ENCODE results near the gene AUTS2.

DNA sequence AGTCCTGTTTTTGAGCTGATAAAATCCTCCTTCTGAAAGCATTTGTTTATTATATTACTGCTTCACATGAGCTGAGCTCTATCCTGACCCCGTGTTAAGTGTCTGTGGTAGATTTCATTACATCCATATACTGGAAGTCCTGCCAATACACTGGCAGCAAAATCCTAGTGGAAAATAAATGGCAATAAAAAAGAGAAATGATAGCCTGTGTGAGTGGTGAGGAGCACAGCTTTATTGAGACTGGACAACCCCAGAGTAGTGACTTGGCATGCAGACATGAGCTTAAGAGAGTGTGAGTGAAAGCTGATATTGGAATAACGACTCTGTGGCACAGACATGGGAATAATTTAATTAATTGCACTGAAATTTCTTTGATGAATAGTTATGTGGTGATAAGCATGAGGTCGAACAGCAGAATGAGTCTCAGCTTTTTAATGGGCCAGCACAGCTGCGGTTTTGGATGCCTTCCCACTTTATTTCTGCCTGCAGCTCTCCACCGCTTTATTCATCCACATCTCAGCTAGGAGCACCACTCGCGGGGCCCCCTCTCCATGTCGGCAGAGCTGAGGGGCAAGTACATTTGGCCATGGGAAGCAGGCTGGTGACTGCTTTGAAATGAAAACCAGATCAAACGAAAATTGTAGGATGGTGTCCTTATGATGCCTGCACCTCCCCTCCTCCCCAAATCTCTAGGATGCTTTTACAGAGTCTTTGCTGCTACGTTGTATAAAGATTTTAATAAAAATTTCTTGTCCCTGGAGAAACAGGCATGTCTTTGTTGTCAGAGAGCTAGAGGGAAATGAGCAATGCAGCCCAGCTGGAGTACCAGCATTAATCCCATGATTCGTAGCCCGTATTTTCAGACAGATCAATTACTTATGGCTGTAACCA lies 494.3 kb downstream of the AUTS2 start:
- TF ChIP-seq CTCF (IDR thresholded peaks at IDR 0.05) (no peak), FOXJ3 (CRISPR knock-in tag; IDR thresholded peaks at IDR 0.05; ENCODE audit: borderline replicate concordance) (no peak), TCF7 (CRISPR knock-in tag; IDR thresholded peaks at IDR 0.05; ENCODE audit: low read depth) (no peak), ELF4 (CRISPR knock-in tag; IDR thresholded peaks at IDR 0.05; ENCODE audit: low read depth) (no peak), JUN (CRISPR knock-in tag; IDR thresholded peaks at IDR 0.05) (no peak), TP53 (CRISPR knock-in tag; IDR thresholded peaks at IDR 0.05) (no peak), ZNF232 (CRISPR knock-in tag; IDR thresholded peaks at IDR 0.05) (no peak), ETV6 (CRISPR knock-in tag; IDR thresholded peaks at IDR 0.05) (no peak), MLX (CRISPR knock-in tag; IDR thresholded peaks at IDR 0.05) (no peak)
- TF ChIP-seq, protein P1, sequence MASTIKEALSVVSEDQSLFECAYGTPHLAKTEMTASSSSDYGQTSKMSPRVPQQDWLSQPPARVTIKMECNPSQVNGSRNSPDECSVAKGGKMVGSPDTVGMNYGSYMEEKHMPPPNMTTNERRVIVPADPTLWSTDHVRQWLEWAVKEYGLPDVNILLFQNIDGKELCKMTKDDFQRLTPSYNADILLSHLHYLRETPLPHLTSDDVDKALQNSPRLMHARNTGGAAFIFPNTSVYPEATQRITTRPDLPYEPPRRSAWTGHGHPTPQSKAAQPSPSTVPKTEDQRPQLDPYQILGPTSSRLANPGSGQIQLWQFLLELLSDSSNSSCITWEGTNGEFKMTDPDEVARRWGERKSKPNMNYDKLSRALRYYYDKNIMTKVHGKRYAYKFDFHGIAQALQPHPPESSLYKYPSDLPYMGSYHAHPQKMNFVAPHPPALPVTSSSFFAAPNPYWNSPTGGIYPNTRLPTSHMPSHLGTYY (CRISPR knock-in tag; IDR thresholded peaks at IDR 0.05): no peak
- TF ChIP-seq, protein P2, sequence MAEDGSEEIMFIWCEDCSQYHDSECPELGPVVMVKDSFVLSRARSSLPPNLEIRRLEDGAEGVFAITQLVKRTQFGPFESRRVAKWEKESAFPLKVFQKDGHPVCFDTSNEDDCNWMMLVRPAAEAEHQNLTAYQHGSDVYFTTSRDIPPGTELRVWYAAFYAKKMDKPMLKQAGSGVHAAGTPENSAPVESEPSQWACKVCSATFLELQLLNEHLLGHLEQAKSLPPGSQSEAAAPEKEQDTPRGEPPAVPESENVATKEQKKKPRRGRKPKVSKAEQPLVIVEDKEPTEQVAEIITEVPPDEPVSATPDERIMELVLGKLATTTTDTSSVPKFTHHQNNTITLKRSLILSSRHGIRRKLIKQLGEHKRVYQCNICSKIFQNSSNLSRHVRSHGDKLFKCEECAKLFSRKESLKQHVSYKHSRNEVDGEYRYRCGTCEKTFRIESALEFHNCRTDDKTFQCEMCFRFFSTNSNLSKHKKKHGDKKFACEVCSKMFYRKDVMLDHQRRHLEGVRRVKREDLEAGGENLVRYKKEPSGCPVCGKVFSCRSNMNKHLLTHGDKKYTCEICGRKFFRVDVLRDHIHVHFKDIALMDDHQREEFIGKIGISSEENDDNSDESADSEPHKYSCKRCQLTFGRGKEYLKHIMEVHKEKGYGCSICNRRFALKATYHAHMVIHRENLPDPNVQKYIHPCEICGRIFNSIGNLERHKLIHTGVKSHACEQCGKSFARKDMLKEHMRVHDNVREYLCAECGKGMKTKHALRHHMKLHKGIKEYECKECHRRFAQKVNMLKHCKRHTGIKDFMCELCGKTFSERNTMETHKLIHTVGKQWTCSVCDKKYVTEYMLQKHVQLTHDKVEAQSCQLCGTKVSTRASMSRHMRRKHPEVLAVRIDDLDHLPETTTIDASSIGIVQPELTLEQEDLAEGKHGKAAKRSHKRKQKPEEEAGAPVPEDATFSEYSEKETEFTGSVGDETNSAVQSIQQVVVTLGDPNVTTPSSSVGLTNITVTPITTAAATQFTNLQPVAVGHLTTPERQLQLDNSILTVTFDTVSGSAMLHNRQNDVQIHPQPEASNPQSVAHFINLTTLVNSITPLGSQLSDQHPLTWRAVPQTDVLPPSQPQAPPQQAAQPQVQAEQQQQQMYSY (CRISPR knock-in tag; IDR thresholded peaks at IDR 0.05): no peak
